IMR-90 (cell line): ENCODE measurements around the gene CFAP45. TPM values are rescaled to one million over a fixed set of nuclear protein-coding genes. Genes with fewer than 3 reads are reported as not detected.

ENCODE experiments used
- ATAC-seq: fragments of 200-7000 bp; cut with Tn5 transposase; 2 replicates; pipeline ENCODE4 v1.9.1; 2020; ENCODE audit warnings: low read depth, mild to moderate bottlenecking, moderate library complexity
- BruUV-seq: library from RNA; stranded (reverse); fragments of 400-500 nt; replicated peaks from 2 replicates; lab custom pipeline; 2021; lab: Mats Ljungman, UMichigan
- CTCF ChIA-PET: fragments of 300-600 bp; formaldehyde crosslinking; extraction: SDS; loops from one replicate; lab custom pipeline; 2021; ENCODE audit warnings: antibody characterized with exemption; lab: Yijun Ruan, JAX
- POLR2A ChIA-PET: fragments of 300-600 bp; sonication (Branson Sonifier 250); formaldehyde crosslinking; loops from one replicate; lab custom pipeline; 2022; ENCODE audit warnings: antibody characterized with exemption; ENCODE audit not compliant: unreplicated experiment; lab: Charles Lee
- DNase-seq: peaks from one replicate; pipeline ENCODE4 v3.0.0; 2013
- H2AFZ ChIP-seq: replicated peaks from 2 replicates; pipeline ENCODE3; 2013; ENCODE audit warnings: low read length, mild to moderate bottlenecking; ENCODE audit not compliant: poor library complexity
- H2AK5ac ChIP-seq: 2 replicates; pipeline ENCODE4 v1.6.1; 2013; ENCODE audit warnings: low read depth, low read length, inconsistent platforms
- H2AK9ac ChIP-seq: replicated peaks from 2 replicates; pipeline ENCODE3; 2013; ENCODE audit warnings: mild to moderate bottlenecking, low read depth, low read length, moderate library complexity; ENCODE audit not compliant: poor library complexity
- H2BK120ac ChIP-seq: 2 replicates; pipeline ENCODE4 v1.6.1; 2013; ENCODE audit warnings: low read depth, low read length, inconsistent platforms
- H2BK15ac ChIP-seq: 3 replicates; pipeline ENCODE4 v1.6.1; 2013; ENCODE audit warnings: low read depth, low read length, inconsistent platforms
- H2BK20ac ChIP-seq: 2 replicates; pipeline ENCODE4 v1.6.1; 2013; ENCODE audit warnings: low read depth, mild to moderate bottlenecking, inconsistent platforms, low read length, moderate library complexity
- H2BK5ac ChIP-seq: 2 replicates; pipeline ENCODE4 v1.6.1; 2013; ENCODE audit warnings: mild to moderate bottlenecking, low read depth, low read length, inconsistent platforms; ENCODE audit not compliant: poor library complexity, severe bottlenecking
- H3K14ac ChIP-seq: replicated peaks from 2 replicates; pipeline ENCODE4 v1.6.1; 2013; ENCODE audit warnings: low read depth, low read length, inconsistent platforms
- H3K18ac ChIP-seq: 2 replicates; pipeline ENCODE4 v1.6.1; 2013; ENCODE audit warnings: low read depth, low read length, control low read depth
- H3K23ac ChIP-seq: 2 replicates; pipeline ENCODE4 v1.6.1; 2013; ENCODE audit warnings: low read depth, low read length, inconsistent platforms
- H3K27ac ChIP-seq: 2 replicates; pipeline ENCODE4 v1.5.1; 2013; ENCODE audit warnings: mild to moderate bottlenecking, control low read depth, low read length; ENCODE audit not compliant: insufficient read depth
- H3K27me3 ChIP-seq: 2 replicates; pipeline ENCODE4 v1.6.1; 2013; ENCODE audit warnings: low read length; ENCODE audit not compliant: control insufficient read depth, insufficient read depth
- H3K36me3 ChIP-seq: 2 replicates; pipeline ENCODE4 v1.6.1; 2013; ENCODE audit warnings: low read length, mixed read lengths; ENCODE audit not compliant: control insufficient read depth, insufficient read depth
- H3K4ac ChIP-seq: 2 replicates; pipeline ENCODE4 v1.6.1; 2013; ENCODE audit warnings: low read depth, low read length, inconsistent platforms
- H3K4me1 ChIP-seq: 2 replicates; pipeline ENCODE4 v1.6.1; 2013; ENCODE audit warnings: low read length, mixed read lengths; ENCODE audit not compliant: control insufficient read depth, insufficient read depth
- H3K4me2 ChIP-seq: 2 replicates; pipeline ENCODE4 v1.6.1; 2013; ENCODE audit warnings: low read depth, mild to moderate bottlenecking, control low read depth, low read length, moderate library complexity
- H3K4me3 ChIP-seq: 2 replicates; pipeline ENCODE4 v1.5.1; 2013; ENCODE audit warnings: low read depth, mild to moderate bottlenecking, control low read depth, low read length, moderate library complexity; ENCODE audit not compliant: insufficient read depth
- H3K56ac ChIP-seq: 2 replicates; pipeline ENCODE4 v1.6.1; 2013; ENCODE audit warnings: low read length, inconsistent platforms; ENCODE audit not compliant: insufficient read depth; ENCODE audit errors: extremely low read depth
- H3K79me1 ChIP-seq, 2 experiments: 2 replicates each; pipeline ENCODE4 v1.6.1; 2013; ENCODE audit warnings: low read length in 2 of 2, inconsistent platforms in 1 of 2, low read depth in 1 of 2
- H3K9ac ChIP-seq: 2 replicates; pipeline ENCODE4 v1.6.1; 2013; ENCODE audit warnings: low read depth, low read length, control low read depth
- H3K9me1 ChIP-seq: 2 replicates; pipeline ENCODE4 v1.6.1; 2013; ENCODE audit warnings: low read length, inconsistent platforms; ENCODE audit not compliant: insufficient read depth
- H3K9me3 ChIP-seq: 2 replicates; pipeline ENCODE4 v1.6.1; 2013; ENCODE audit warnings: low read length; ENCODE audit not compliant: control insufficient read depth, insufficient read depth
- H4K20me1 ChIP-seq: 2 replicates; pipeline ENCODE4 v1.6.1; 2013; ENCODE audit warnings: low read length, inconsistent platforms; ENCODE audit not compliant: insufficient read depth
- H4K5ac ChIP-seq: 2 replicates; pipeline ENCODE4 v1.6.1; 2013; ENCODE audit warnings: mild to moderate bottlenecking, low read depth, low read length, control low read depth
- H4K8ac ChIP-seq, 2 experiments: 2 replicates each; pipeline ENCODE4 v1.6.1; 2013; ENCODE audit warnings: low read depth in 2 of 2, low read length in 2 of 2, control low read depth in 1 of 2, inconsistent platforms in 1 of 2
- H4K91ac ChIP-seq: 2 replicates; pipeline ENCODE4 v1.6.1; 2013; ENCODE audit warnings: low read depth, low read length, inconsistent platforms; ENCODE audit not compliant: insufficient read depth
- BHLHE40 ChIP-seq: fragments of 150-350 bp; IDR thresholded peaks from 2 replicates; pipeline ENCODE4 v1.6.1; 2016; ENCODE audit warnings: mild to moderate bottlenecking, low read depth, low read length
- CEBPB ChIP-seq: IDR thresholded peaks from 2 replicates; pipeline ENCODE4 v1.6.1; 2012; ENCODE audit warnings: low read depth, low read length, improper control_type of control experiment
- CHD1 ChIP-seq: IDR thresholded peaks from 2 replicates; pipeline ENCODE4 v1.6.1; 2012; ENCODE audit warnings: low read depth, low read length, improper control_type of control experiment
- CTCF ChIP-seq: conservative IDR thresholded peaks from 2 replicates; pipeline ENCODE4 v1.5.1; 2012; ENCODE audit warnings: mild to moderate bottlenecking, low read depth, low read length, improper control_type of control experiment
- MAFK ChIP-seq: IDR thresholded peaks from 2 replicates; pipeline ENCODE4 v1.6.1; 2012; ENCODE audit warnings: low read depth, low read length, improper control_type of control experiment
- MAZ ChIP-seq: IDR thresholded peaks from 2 replicates; pipeline ENCODE4 v1.6.1; 2012; ENCODE audit warnings: low read depth, mild to moderate bottlenecking, low read length, improper control_type of control experiment, moderate library complexity, borderline replicate concordance
- NFE2L2 ChIP-seq: fragments of 150-350 bp; IDR thresholded peaks from 2 replicates; pipeline ENCODE4 v1.6.1; 2016; ENCODE audit warnings: low read depth, mild to moderate bottlenecking, low read length
- RAD21 ChIP-seq: IDR thresholded peaks from 2 replicates; pipeline ENCODE4 v1.6.1; 2012; ENCODE audit warnings: low read length, improper control_type of control experiment
- RCOR1 ChIP-seq: IDR thresholded peaks from 2 replicates; pipeline ENCODE4 v1.6.1; 2012; ENCODE audit warnings: mild to moderate bottlenecking, low read length, improper control_type of control experiment; ENCODE audit not compliant: insufficient replicate concordance
- RFX5 ChIP-seq: IDR thresholded peaks from 2 replicates; pipeline ENCODE4 v1.8.0; 2012; ENCODE audit warnings: low read depth, mild to moderate bottlenecking, low read length, moderate library complexity
- SMC3 ChIP-seq: fragments of 150-350 bp; IDR thresholded peaks from 2 replicates; pipeline ENCODE4 v1.6.1; 2016; ENCODE audit warnings: low read depth, mild to moderate bottlenecking, antibody characterized with exemption, low read length, moderate library complexity
- USF2 ChIP-seq: fragments of 150-350 bp; IDR thresholded peaks from 2 replicates; pipeline ENCODE4 v1.6.1; 2017; ENCODE audit warnings: mild to moderate bottlenecking, antibody characterized with exemption, low read length, low read depth
- WGBS, 2 experiments: methylation state at CpG; one replicate each; pipeline versions ENCODE4 v1.1.5 to v1.1.7; 2013; ENCODE audit warnings: missing lambda C conversion rate in 2 of 2; ENCODE audit not compliant: insufficient read length in 1 of 2; ENCODE audit errors: extremely low coverage in 2 of 2; 5-methylcytosine and 5-hydroxymethylcytosine counted together
- dilution Hi-C: fragments of 300-500 bp; cut with HindIII; formaldehyde crosslinking; loops from one replicate; pipeline ENCODE4 v1.14.3; 2018; ENCODE audit warnings: low sequenced_read_pairs; ENCODE audit not compliant: unreplicated experiment
- in situ Hi-C: fragments of 300-500 bp; cut with MboI; formaldehyde crosslinking; loops from 3 replicates; pipeline ENCODE4 v1.14.3; 2019; ENCODE audit warnings: low sequenced_read_pairs, inconsistent platforms, mixed read lengths
- intact Hi-C: fragments of 100-400 bp; cut with micrococcal nuclease; formaldehyde crosslinking; loops from 2 replicates; pipeline ENCODE4 v1.10.0; 2022
- polyA plus RNA-seq, 3 experiments: library from polyadenylated mRNA; depleted of rRNA; stranded (reverse); fragments of >200 nt; gene quantifications; 2 replicates each; pipeline ENCODE4 v1.2.3, GENCODE V29; 2012; ENCODE audit warnings: low replicate concordance in 1 of 3
- total RNA-seq: library from RNA; depleted of rRNA; stranded (reverse); fragments of >200 nt; gene quantifications from 2 replicates; pipeline ENCODE4 v1.2.3, GENCODE V29; 2012

Gene CFAP45
- total and polyA plus RNA-seq, 2 of the 4 experiments (the other 2 are of a cell fraction), result 0.51 to 0.72 TPM

GRCh38 chr1:159827549-159827948 is 72.4 kb downstream of the CFAP45 start:
- TF ChIP-seq CHD1 (no peak), BHLHE40 (no peak), MAFK (no peak), NFE2L2 (no peak), RCOR1 (no peak), MAZ (no peak), SMC3 (no peak), RAD21 (no peak), CEBPB (no peak), RFX5 (no peak), USF2 (no peak), CTCF (no peak)
- ChIA-PET POLR2A (no interaction called here), CTCF (interaction anchor here (0.8 to 0.9 kb wide), 2 partner anchors 29 to 258 kb away, joined by 3 to 6 read pairs; no protein-coding TSS in a partner anchor)
- H3K4ac ChIP-seq, result no peak overlapping the region
- no peak overlapping the region for H3K4me3 ChIP-seq
- no peak overlapping the region for H2AK9ac ChIP-seq
- no peaks in the 10 kb centered on the region for H3K79me1 ChIP-seq
- in situ Hi-C loops (no loop called here), intact Hi-C loops (no loop called here), dilution Hi-C loops (no loop called here)
- H2BK20ac ChIP-seq, result no peak overlapping the region
- no peak overlapping the region for H2AFZ ChIP-seq
- no peak overlapping the region for H3K14ac ChIP-seq
- no peak overlapping the region for H3K56ac ChIP-seq
- H4K20me1 ChIP-seq, result no peaks in the 10 kb centered on the region
- no peak overlapping the region for H2BK5ac ChIP-seq
- DNase-seq (no peak), ATAC-seq (no peak)
- no peak overlapping the region for H3K23ac ChIP-seq
- no peaks in the 10 kb centered on the region for H3K9me3 ChIP-seq
- H3K4me2 ChIP-seq, result no peak overlapping the region
- no TSS peak for BruUV-seq
- peaks cover 2% of the 10 kb centered on the region for H3K4me1 ChIP-seq
- no peak overlapping the region for H2AK5ac ChIP-seq
- 0 out of 2 replicates have a peak, but pooled peaks cover 3% of the 10 kb centered on the region for H3K9me1 ChIP-seq
- H3K27ac ChIP-seq, result no peak overlapping the region
- no peak overlapping the region for H4K91ac ChIP-seq
- WGBS, 2 experiments, result no CpG with 5 or more reads among the region's 3 CpGs
- no peak overlapping the region for H3K9ac ChIP-seq
- H4K5ac ChIP-seq, result no peak overlapping the region
- H3K27me3 ChIP-seq, result peaks cover 12% of the 10 kb centered on the region
- H2BK15ac ChIP-seq, result no peak overlapping the region
- no peaks in the 10 kb centered on the region for H3K36me3 ChIP-seq
- no peak overlapping the region for H2BK120ac ChIP-seq
- H4K8ac ChIP-seq, result no peak overlapping the region
- no peak overlapping the region for H3K18ac ChIP-seq
